ENCODE results near the gene NAV2.

NAV2 gene

GRCh38 chr11:19917069-19917468 lies 204.4 kb downstream of the NAV2 start:
- DNase-seq (ENCODE audit: low read depth) = no peak
- no peak for TF ChIP-seq CTCF (conservative IDR thresholded peaks at IDR 0.05; ENCODE audit: low read length)
- no peak overlapping the region for H3K4me3 ChIP-seq (ENCODE audit: low read length)

- peak; percentile 25 for DNase-seq (ENCODE audit: low read depth)
- H3K4me3 ChIP-seq (ENCODE audit: low read length) = no peak overlapping the region
- TF ChIP-seq CTCF (conservative IDR thresholded peaks at IDR 0.05; ENCODE audit: low read length) = no peak
Observed at GRCh38 chr11:19918302-19919049, 205.8 kb downstream of the NAV2 start.

GRCh38 chr11:19919050-19919561 lies 206.5 kb downstream of the NAV2 start:
- no peak overlapping the region for H3K4me3 ChIP-seq (ENCODE audit: low read length)
- peak; percentile 97 for DNase-seq (ENCODE audit: low read depth)
- TF ChIP-seq CTCF (conservative IDR thresholded peaks at IDR 0.05; ENCODE audit: low read length) = no peak

GRCh38 chr11:19920982-19921381 lies 208.3 kb downstream of the NAV2 start:
- no peak for DNase-seq (ENCODE audit: low read depth)
- no peak for TF ChIP-seq CTCF (conservative IDR thresholded peaks at IDR 0.05; ENCODE audit: low read length)
- no peak overlapping the region for H3K4me3 ChIP-seq (ENCODE audit: low read length)

- TF ChIP-seq CTCF (conservative IDR thresholded peaks at IDR 0.05; ENCODE audit: low read length) = no peak
- no peak for DNase-seq (ENCODE audit: low read depth)
- no peak overlapping the region for H3K4me3 ChIP-seq (ENCODE audit: low read length)
Observed at GRCh38 chr11:19921976-19922688, 209.5 kb downstream of the NAV2 start.

GRCh38 chr11:19922689-19923035 lies 210.0 kb downstream of the NAV2 start:
- peak; percentile 53 for DNase-seq (ENCODE audit: low read depth)
- no peak for TF ChIP-seq CTCF (conservative IDR thresholded peaks at IDR 0.05; ENCODE audit: low read length)
- H3K4me3 ChIP-seq (ENCODE audit: low read length) = no peak overlapping the region

- no peak for DNase-seq (ENCODE audit: low read depth)
- no peak for TF ChIP-seq CTCF (conservative IDR thresholded peaks at IDR 0.05; ENCODE audit: low read length)
Observed at GRCh38 chr11:19923626-19924025, 211.0 kb downstream of the NAV2 start.

More at GRCh38 chr11:19923626-19924025, 211.0 kb downstream of the NAV2 start:
- H3K4me3 ChIP-seq (ENCODE audit: low read length) = no peak overlapping the region
